NCI-H446 (cell line): ENCODE data around the gene PTPN2.

Experiments
- DNase-seq, 2 experiments: peaks; one replicate each; lab custom pipeline; 2025; lab: John Stamatoyannopoulos, UW

PTPN2 gene

DNA sequence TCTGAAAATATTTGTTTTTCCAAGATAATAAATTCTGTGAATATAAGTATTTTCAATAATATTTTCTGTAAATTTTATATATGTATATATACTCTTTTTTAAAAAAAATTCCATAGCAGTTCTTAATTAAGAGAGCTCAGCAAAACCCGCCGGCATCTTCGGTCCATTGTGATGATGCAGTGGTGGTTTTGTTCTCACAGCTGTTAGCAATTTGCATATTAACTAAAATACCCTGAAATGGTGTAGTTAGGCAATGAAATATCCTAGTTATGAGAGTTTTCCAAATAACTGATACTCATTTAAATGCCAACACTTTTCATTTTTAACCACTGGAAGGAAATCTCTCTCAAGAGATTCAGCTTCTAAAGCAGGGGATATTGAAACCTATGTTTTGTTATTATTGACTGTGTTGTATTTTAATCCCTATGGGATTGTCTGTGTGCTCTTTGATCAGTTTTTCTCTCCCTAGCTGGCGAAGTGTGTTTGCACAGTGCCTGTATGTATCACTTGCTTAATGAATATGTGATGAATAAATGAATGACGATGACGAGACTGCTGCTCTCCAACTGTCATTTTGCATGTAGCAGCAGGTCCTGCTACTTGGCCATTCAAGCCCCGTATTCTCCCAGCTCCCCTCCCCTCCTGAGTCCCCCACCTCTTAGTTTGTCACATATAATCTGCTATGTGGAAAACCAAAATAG lies 138.8 kb downstream of the PTPN2 start:
- DNase-seq = no peak

DNA sequence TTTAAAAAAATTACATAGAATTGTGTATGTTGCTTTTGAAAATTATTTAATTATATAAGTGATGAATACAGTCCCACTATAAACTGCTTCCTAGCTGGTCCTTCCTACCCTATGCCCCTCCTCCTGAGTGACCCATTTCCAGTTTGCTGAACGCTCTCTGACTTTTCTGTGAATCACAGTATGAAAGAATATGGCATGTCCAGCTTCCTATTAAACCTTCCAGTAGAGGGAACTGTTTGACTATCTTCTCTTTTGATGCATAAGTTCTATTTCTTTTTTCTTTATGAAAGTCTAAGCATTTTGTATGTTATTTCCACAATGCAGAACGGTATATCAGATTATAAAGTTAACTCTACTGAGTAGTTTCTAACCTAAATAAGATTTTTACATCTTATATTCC lies 139.9 kb downstream of the PTPN2 start:
- DNase-seq = peak in 1 of 2 experiments; percentile 36

DNA sequence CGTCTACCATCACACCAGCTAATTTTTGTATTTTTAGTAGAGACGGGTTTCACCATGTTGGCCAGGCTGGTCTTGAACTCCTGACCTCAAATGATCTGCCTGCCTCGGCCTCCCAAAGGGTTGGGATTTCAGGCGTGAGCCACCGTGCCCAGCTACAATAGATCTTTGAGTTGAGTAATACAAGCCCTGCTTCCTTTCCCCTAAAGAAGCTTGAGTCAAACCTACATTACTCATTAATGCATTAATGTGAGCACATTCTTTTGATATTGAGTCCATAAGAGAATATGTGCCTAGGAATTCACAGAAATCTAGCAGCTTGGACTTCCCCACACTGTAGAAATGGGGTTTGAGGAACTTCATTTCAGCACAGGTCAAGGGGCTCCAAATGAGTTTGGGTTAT lies 141.6 kb downstream of the PTPN2 start:
- DNase-seq = no peak
